HCEC 1CT (cell line): ENCODE measurements around the gene SLC25A22.

ENCODE experiments used
- DNase-seq: peaks from one replicate; pipeline ENCODE4 v3.0.0-alpha.2; 2017

SLC25A22 gene

GRCh38 chr11:798093-798713, at the start of gene SLC25A22:
Gene SLC25A22, minus strand, starts transcription at chr11:798281. Its CDS starts 3,275 bp downstream, at chr11:795006.
- peak; percentile 73 for DNase-seq

DNA sequence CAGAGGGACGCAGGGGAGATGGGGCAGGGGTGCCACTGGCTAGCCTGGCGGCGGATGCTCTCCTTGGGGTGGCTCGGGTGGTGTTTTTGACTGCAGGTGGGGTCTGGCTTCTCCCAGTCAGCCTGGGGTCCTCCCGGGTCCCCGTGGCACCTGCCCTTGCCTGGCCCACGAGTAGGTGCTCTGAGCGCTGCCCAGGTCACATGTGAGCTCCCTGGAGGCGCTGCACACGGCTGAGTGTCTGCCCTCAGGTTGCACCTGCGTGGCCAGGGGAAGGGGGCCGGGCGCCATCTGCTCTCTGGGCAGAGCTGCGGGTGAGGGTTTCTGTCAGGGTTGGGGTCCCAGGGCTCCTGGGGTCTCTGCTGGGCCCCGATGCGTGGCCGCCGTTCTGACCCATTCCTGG, 49.8 kb upstream of the SLC25A22 start:
- no peak for DNase-seq

GRCh38 chr11:846496-847098, 48.5 kb upstream of the SLC25A22 start:
- DNase-seq: no peak

DNA sequence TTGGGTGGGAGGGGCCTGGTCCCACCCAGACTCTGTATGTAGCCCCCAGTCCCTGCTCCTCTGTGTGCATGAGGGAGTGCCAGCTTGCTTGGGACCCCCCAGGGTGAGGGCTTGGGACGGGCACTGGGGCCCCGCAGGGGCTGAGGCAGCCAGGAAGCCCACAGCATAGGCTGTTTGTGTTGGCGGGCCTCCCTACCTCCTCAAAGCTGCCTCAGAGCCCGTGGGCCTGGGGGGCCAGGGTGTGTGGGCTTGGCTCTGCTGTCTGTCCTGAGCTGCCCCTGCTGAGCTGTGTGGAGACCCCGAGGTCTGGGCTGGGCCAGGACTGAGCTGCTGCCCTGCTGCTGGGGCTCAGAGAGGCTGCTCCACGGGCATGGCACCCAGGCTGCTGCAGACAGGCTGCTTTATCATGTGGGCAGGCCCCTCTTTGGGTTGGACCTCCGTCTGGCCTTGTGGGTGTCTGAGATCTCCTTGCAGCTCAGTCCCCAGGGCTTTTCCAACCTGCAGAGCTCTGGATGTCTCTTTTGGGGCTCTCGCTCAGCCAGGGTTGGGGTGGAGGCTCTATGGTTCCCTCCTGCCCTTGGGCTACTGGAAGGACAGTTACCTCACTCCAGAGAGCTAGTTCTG, 47.9 kb upstream of the SLC25A22 start:
- no peak for DNase-seq

DNA sequence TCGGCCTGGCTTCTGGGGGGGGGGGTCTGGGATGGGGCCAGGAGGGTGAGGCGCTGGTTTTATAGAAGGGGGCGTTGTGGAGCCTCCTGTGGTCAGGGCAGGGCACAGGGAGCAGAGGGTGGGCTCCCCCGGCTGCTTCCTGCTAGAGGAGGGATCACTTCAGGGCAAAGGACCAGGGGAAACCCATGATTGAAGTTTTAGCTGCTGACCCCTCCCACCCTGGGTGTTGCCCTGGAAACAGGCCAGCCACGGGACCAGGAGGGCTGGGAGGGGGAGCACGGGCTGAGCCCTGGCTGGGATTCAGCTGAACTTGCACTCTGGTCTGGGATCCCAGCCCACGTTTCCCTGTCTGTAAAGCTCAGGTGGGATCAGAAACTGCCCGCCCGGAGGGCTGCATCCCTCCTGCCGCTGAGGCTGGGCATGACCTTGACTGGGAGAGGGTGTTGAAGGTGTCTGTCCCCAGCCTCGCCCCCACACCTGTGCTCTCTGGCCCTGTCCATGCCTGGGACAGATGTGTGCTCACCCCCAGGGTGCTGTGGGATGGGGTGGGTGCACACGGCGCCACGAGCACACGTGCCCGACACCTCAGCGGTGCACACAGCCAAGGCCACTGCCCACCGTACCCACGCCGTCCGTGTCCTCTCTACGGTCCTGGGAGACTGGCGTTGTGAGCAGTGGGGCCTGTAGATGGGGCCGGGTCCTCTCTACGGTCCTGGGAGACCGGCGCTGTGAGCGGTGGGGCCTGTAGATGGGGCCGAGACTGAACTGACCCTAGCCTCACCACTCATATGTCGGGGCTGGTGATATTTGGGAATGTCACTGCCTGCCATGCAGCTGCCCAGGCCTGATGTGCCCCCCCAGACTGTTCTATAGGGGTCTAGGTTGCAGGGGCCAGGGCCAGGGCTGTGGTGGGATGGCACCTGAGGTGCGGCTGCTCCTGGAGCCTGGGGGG, 46.9 kb upstream of the SLC25A22 start:
- DNase-seq: peak; percentile 69

- peak; percentile 94 for DNase-seq
Measured at GRCh38 chr11:843818-844692, 46.0 kb upstream of the SLC25A22 start.

- no peak for DNase-seq
Measured at GRCh38 chr11:843086-843734, 45.1 kb upstream of the SLC25A22 start.

GRCh38 chr11:842370-843002, 44.4 kb upstream of the SLC25A22 start, which contains the start of the genes POLR2L and TSPAN4:
Gene POLR2L, minus strand, starts transcription at chr11:842529. Its CDS starts 21 bp downstream, at chr11:842508.
Gene TSPAN4, plus strand, starts transcription at chr11:842852. Its CDS starts 7,453 bp downstream, at chr11:850305.
- peak; percentile 90 for DNase-seq

- no peak for DNase-seq
Measured at GRCh38 chr11:841981-842369, 43.9 kb upstream of the SLC25A22 start.

GRCh38 chr11:839875-840617, 42.0 kb upstream of the SLC25A22 start:
- no peak for DNase-seq

- DNase-seq: no peak
Measured at GRCh38 chr11:839280-839623, 41.2 kb upstream of the SLC25A22 start.

DNA sequence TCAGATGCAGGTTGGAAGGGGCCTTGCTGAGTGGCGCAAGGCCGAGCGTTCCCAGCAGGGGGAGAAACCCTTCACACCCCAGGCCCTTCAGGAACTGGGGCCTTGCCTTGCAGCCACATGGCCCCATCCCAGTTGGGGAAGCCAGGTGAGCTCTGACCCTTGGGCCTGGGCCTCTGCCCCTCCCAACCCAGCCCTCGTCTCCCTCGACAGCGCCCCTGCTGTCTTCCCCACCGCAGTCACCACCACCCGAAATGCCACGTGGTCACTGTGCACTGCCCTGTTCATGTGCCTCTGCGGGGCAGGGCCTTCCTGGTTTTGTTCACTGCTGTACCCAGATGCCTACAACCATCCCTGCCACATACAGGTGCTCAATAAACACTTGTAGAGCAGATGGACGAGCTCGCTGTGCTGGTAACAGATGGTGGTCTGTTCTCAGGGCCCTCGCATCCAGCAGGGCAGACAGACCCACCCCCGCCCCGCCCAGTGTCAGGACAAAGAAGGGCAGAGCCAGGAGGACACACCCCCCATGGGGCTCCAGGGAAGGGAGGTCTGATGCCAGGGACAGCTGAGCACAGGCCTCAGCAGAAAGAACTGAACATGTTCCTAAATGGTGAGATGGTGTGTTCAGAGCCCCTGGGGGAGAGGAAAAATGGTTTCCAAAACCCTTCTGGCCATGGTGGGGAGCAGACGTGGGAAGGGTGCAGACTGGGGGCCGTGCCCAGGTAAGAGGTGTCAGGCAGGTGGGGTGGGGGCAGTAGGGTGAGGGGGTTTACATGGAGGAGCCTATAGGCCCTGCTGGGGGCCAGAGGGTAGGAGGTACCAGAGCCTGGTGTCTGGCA, 40.6 kb upstream of the SLC25A22 start:
- DNase-seq: no peak

- DNase-seq: no peak
Measured at GRCh38 chr11:837990-838307, 39.9 kb upstream of the SLC25A22 start.

DNA sequence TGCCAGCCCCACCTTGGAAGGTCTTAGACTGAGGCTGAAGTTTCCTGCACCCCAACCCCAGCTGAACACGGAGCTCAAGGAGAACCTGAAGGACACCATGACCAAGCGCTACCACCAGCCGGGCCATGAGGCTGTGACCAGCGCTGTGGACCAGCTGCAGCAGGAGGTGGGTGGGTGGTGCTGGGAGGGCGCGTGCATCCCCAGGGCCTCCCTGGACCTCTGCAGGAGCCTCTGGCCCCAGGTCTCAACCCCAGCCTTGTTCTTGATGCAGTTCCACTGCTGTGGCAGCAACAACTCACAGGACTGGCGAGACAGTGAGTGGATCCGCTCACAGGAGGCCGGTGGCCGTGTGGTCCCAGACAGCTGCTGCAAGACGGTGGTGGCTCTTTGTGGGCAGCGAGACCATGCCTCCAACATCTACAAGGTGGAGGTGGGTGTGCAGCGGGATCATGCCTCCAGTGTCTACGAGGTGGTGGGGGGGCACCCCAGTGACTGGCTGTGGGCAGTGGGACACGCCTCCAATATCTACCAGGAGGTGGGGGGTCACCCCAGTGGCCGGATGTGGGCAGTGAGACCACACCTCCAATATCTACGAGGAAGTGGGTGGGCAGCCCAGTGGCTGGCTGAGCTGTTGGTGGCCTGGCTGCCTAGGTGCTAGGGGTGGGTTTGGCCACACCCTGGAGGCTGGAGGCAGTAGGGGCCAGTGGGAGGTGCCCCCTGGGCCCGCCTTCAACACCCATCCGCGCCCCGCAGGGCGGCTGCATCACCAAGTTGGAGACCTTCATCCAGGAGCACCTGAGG, 39.3 kb upstream of the SLC25A22 start:
- no peak for DNase-seq

DNA sequence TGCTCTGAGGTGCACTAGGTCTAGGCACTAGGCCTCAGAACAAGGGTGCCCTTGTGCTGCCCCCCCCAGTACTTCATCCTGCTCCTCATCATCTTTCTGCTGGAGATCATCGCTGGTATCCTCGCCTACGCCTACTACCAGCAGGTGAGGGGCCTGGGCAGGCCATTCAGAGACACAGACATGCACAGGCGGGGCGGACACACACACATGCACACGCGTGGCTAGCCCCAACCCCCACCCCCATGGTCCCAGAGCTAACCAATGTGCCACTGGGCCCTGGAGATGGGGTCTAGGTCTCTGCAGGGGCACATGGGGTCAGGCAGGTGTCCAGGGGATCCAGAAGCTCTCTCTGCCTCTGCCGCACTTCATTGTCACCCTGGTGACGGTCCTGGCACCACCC, 38.6 kb upstream of the SLC25A22 start:
- DNase-seq: no peak

DNA sequence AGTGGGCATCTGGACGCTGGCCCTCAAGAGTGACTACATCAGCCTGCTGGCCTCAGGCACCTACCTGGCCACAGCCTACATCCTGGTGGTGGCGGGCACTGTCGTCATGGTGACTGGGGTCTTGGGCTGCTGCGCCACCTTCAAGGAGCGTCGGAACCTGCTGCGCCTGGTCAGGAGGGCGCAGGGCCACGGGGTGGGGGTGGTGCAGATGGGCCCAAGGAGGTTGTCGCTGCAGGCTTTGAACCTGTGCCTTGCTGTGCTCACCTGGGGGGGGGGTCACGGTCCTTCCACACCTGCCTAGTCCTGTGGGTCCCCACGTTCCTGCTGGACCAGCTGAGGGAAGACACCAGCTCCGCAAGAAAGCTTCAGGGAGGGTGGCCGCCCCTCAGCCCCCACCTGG, 38.2 kb upstream of the SLC25A22 start:
- DNase-seq: no peak

DNA sequence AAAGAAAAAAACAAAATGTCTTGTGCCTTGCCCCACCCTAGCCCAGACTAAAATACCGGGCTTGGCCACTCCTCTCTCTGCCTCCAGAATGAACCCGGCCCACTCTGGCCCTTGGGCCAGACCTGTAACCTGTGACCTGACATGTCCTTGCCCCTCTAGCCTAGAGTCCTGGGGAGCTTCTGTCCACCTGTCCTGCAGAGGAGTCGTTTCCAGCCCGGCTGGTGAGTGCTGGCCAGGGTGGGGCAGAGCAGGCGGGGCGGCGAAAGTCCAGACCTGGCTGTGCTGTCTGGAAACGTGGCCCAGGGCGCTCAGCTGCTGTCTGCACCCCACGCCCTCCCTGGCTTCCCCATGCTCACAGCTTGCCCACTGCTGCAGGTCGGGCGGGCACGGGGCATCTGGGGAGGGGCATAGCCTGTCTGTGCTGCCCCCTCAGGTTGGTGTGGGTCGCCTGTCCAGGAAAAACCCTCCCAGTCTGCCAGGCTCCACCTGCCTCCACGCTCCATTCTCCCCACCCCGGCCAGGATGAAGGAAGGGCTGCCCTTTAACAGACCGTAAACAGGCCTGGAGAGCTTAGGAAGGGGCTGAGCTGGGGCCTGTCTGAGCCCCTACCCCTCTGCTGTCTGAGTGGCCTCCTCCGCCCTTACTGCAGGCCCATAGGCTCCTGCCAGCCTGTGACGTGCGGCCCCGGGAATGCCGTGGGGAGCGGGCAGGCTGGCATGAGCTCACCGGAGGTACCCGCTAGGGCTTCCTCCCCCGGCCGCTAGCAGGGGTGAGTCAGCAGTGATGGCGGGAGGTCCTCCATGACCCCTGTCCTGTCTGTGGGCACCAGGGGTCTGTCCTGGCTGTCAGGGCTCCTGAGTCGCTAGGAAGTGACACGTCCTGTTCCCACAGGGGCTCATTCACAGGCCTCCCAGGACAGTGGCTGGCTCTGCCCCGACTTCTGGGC, 36.6 kb upstream of the SLC25A22 start:
- peak; percentile 68 for DNase-seq
